GM19043 (cell line): ENCODE results near the gene TBC1D32.

Experiments used
- ATAC-seq: cut with Tn5 transposase; IDR thresholded peaks from one replicate; pipeline ENCODE4 v1.9.1; 2021; ENCODE audit warnings: low read depth; ENCODE audit not compliant: unreplicated experiment

The TBC1D32 gene

DNA sequence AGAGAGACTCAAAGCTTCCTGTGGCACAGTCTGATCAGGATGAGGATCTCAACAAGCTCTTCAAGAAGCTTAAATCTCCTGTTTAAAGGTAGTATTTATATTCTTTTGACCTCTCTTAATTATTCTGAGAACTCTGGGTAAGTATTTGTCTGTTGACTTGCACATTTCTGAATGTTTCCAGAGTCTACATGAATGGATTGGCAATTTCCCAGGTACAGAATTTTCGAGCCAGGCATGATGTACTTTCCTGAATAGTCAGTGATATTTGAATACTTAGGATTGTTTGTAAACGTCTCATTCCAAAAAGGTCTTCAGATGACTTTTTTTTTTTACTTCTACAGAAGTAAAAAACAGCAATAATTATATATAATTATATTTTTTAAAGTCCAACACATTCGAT is 293.4 kb downstream of the TBC1D32 start:
- ATAC-seq, result no peak

DNA sequence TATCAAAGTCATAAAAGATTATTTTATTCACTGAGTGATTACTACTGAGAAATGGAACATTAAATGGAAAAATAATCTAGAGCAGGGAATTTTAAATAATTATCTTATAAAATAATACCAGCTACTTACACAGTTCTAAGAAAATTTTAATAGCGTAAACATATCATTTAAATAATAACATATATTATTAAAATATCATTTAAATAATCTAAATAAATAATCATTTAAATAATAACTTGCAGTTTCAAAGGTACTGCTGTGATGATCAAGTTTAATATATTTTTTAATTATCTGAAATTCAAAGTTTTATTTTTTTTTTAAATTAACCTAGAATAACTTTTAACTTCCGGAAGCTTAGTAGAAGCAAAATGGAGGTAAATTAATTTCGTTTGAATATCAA is 301.2 kb downstream of the TBC1D32 start:
- no peak for ATAC-seq

DNA sequence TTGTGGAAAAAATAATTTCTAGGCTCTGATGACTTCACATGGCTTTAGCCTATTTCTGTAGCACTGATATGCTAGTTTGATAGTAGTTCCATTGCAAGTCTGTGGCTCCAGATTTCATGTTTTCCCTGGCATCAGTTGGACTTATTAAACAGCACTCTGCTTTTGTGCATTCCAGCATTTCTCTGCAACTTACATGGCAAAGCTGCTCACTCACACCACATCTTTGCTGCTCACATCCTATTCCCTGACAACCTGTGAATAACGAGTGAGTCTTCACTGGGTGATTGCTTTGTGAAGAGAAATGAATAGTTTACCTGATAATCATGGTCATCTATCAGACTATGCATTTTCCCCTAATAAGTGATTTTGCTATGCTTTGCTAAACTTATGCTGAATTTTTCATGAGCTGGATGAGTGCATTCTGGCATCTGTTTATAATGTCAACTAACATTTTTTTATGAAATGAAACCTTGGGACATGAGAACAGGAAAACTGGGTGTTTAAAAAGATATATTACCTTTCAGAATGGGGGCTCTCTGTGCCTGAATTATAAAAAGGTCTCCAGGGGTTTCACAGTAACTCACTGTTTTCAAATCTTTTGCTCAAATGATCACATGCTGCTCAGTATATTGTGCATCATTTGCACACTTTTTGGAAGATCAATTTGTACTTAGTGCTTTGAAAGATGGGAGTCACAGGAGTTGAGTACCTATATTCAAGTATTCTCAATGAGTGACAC is 301.8 kb downstream of the TBC1D32 start:
- no peak for ATAC-seq
